ENCODE results near the gene HHIPL1. TPM values are rescaled to one million over a fixed set of nuclear protein-coding genes. Genes with fewer than 3 reads are reported as not detected.

Gene HHIPL1
- total and polyA plus RNA-seq, 2 experiments from 2014 or later, result 0.83 to 1.4 TPM

GRCh38 chr14:99728981-99729451, 84.1 kb downstream of the HHIPL1 start:
- Histone ChIP-seq H3K4me3 (no peak overlapping the region), H3K36me3 (replicated peaks; ENCODE audit: insufficient read depth, low read depth) (no peaks in the 10 kb centered on the region), H2AFZ (no peak overlapping the region), H3K9me2 (replicated peaks; ENCODE audit: insufficient read depth) (no peaks in the 10 kb centered on the region), H3K9me3 (ENCODE audit: low read depth) (no peaks in the 10 kb centered on the region), H3K27ac (no peak overlapping the region), H3K4me1 (ENCODE audit: insufficient read depth) (peaks cover 13% of the 10 kb centered on the region), H4K20me1 (ENCODE audit: insufficient read depth, poor library complexity, severe bottlenecking) (no peaks in the 10 kb centered on the region), H3K27me3 (no peaks in the 10 kb centered on the region), H3K79me2 (no peaks in the 10 kb centered on the region), H3K4me2 (no peak overlapping the region)
- no peak for DNase-seq (ENCODE audit: low spot score)
- TF ChIP-seq EZH2phosphoT487 (IDR thresholded peaks at IDR 0.05; ENCODE audit: low read depth, severe bottlenecking, unreplicated experiment) (no peak), EZH2 (IDR thresholded peaks at IDR 0.05; ENCODE audit: borderline replicate concordance) (no peak), CTCF (IDR thresholded peaks at IDR 0.05; ENCODE audit: poor library complexity) (no peak)
- WGBS (ENCODE audit: low lambda C conversion rate, missing lambda C conversion rate), result 90% methylated on average over 4 of the region's 4 CpGs

Other genes with a start within 250 kb of the HHIPL1 start
- 60.2 and 67.3 TPM in 2 replicates for gene SETD3, start 164.3 kb upstream of the HHIPL1 start, total RNA-seq
- gene SETD3, start 164.3 kb upstream of the HHIPL1 start, polyA plus RNA-seq, result 43.6 and 47.0 TPM in 2 replicates
- 15.6 and 22.0 TPM in 2 replicates for gene CCNK, start 163.7 kb upstream of the HHIPL1 start, total RNA-seq
- gene CCNK, start 163.7 kb upstream of the HHIPL1 start, polyA plus RNA-seq, result 10.1 and 11.1 TPM in 2 replicates
- 32.8 and 37.8 TPM in 2 replicates for gene CCDC85C, start 40.9 kb upstream of the HHIPL1 start, total RNA-seq
- 33.8 and 47.2 TPM in 2 replicates for gene CCDC85C, start 40.9 kb upstream of the HHIPL1 start, polyA plus RNA-seq
- gene CYP46A1, start 39.2 kb downstream of the HHIPL1 start, total RNA-seq, result 0.12 and 0.47 TPM in 2 replicates
- 1.7 and 2.3 TPM in 2 replicates for gene CYP46A1, start 39.2 kb downstream of the HHIPL1 start, polyA plus RNA-seq
- gene EML1, start 148.3 kb downstream of the HHIPL1 start, total RNA-seq, result 31.8 and 31.9 TPM in 2 replicates
- 21.6 and 22.9 TPM in 2 replicates for gene EML1, start 148.3 kb downstream of the HHIPL1 start, polyA plus RNA-seq